Measurements from ENCODE around the gene ABHD17A. TPM values are rescaled to one million over a fixed set of nuclear protein-coding genes. Genes with fewer than 3 reads are reported as not detected.

ABHD17A gene
- 53.4 and 60.9 TPM in 2 replicates for total RNA-seq

GRCh38 chr19:1885398-1886119 lies at the start of gene ABHD17A:
ABHD17A (minus strand) TSS chr19:1885496; CDS start chr19:1881566, 3,930 bp downstream.

GRCh38 chr19:1905110-1905862 lies 20.0 kb upstream of the ABHD17A start, which contains the start of the genes ADAT3 and SCAMP4:
ADAT3 (plus strand) TSS chr19:1905399; CDS start chr19:1912048, 6,649 bp downstream.
SCAMP4 (plus strand) TSS chr19:1905399; CDS start chr19:1915020, 9,621 bp downstream.

DNA sequence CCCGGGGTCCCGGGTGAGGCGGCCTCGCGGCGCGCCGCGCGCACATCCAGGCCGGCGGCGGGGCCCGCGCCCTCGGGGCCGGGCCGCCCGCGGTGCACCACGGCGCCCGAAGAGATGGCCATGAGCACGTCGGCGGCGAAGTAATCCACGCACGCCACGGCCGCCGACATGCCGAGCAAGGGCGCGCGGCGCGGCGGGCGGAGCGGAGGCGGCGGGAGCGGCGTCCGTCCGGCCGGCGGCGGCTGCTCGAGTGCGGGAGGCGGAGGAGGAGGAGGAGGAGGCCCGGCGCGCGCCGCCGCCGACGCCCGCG lies 22.0 kb downstream of the ABHD17A start, which contains the start of gene KLF16:
TSS of gene KLF16 (minus strand) at position 252 of the 310 bp plus-strand sequence. CDS start at position 170, 82 bp downstream.

GRCh38 chr19:1848399-1849131 lies 36.7 kb downstream of the ABHD17A start, which contains the start of gene REXO1:
REXO1 (minus strand) TSS chr19:1848483; CDS start chr19:1848358, 125 bp downstream.

Other genes starting within 250 kb of the ABHD17A start
- gene TCF3, start 232.9 kb downstream of the ABHD17A start, total RNA-seq, result 72.8 and 154 TPM in 2 replicates
- gene ONECUT3, start 132.0 kb downstream of the ABHD17A start, total RNA-seq, result not detected in 2 replicates
- 0.89 and 4.8 TPM in 2 replicates for gene ATP8B3, start 73.2 kb downstream of the ABHD17A start, total RNA-seq
- gene REXO1, start 37.0 kb downstream of the ABHD17A start, total RNA-seq, result 5.3 and 17.4 TPM in 2 replicates
- gene KLF16, start 21.9 kb downstream of the ABHD17A start, total RNA-seq, result 5.0 and 14.7 TPM in 2 replicates
- 1.5 and 3.2 TPM in 2 replicates for gene ADAT3, start 19.9 kb upstream of the ABHD17A start, total RNA-seq
- gene SCAMP4, start 19.9 kb upstream of the ABHD17A start, total RNA-seq, result 42.2 and 73.5 TPM in 2 replicates
- gene CSNK1G2, start 55.7 kb upstream of the ABHD17A start, total RNA-seq, result 57.9 and 83.8 TPM in 2 replicates
- 49.9 and 123 TPM in 2 replicates for gene BTBD2, start 130.2 kb upstream of the ABHD17A start, total RNA-seq
- gene MKNK2, start 165.7 kb upstream of the ABHD17A start, total RNA-seq, result 49.0 and 102 TPM in 2 replicates
- 14.0 and 36.9 TPM in 2 replicates for gene MOB3A, start 210.8 kb upstream of the ABHD17A start, total RNA-seq
- gene IZUMO4, start 211.4 kb upstream of the ABHD17A start, total RNA-seq, result 0.89 and 1.5 TPM in 2 replicates

Measured in smooth muscle cell of the umbilical artery (primary cell).